AG08396 (cell line): ENCODE results near the gene PDSS2.
"Not testable (repeated sequence)": the region's sequence is repeated elsewhere in the genome, so short reads cannot be mapped to it uniquely, and the experiment has no call there.

ENCODE experiments used
- DNase-seq: peaks from one replicate; pipeline ENCODE4 v3.0.0; 2012; ENCODE audit warnings: low spot score, mixed read lengths

The PDSS2 gene

DNA sequence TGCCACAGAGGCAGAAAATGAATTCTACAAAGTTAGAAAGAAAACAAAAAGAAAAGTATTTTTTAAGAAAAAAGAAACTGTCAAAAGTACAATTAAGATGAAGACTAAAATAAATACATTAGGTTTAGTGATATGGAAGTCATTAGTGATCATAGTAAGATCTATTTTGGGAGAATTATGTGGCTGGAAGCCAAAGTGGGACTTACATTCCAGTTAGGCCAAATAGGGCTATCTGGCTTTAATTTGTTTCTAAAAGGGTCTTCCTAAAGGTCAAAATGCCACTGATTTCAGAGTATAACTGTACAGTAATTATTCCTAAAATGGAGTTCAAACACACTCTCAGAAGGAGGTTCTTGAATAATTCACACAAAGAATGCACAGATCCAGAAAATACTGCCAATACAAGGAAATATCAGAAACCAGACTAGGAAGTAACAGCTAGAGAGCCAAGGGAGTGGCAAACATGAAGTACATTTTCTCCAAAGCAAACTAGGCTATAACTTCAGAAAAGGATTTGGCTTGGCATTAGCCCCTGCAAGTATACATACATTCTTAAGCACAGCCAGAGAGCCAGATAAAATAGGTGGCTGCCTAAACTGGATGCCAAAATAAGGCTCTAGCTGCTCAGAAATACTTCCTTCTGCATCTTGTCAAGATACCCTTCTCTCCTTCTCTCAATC, 45.3 kb downstream of the PDSS2 start:
- DNase-seq, result no peak

DNA sequence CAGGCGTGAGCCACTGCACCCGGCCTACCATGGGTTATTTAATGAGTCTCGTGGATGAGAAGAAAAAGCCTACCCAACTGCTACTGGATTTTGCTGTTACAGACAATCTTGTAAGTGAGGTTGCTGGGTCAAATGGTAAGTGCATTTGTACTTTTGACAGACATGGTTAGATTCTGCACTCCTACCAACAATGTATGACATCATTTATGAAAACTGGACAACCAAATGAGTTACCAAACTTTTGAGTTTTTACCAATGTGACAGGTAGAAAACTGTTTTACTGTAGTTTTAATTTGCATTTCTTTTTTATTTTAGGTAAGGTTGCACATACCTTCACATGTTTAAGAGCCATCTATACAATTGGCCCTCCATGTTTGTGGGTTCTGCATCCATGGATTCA, 48.2 kb downstream of the PDSS2 start:
- DNase-seq, result no peak

DNA sequence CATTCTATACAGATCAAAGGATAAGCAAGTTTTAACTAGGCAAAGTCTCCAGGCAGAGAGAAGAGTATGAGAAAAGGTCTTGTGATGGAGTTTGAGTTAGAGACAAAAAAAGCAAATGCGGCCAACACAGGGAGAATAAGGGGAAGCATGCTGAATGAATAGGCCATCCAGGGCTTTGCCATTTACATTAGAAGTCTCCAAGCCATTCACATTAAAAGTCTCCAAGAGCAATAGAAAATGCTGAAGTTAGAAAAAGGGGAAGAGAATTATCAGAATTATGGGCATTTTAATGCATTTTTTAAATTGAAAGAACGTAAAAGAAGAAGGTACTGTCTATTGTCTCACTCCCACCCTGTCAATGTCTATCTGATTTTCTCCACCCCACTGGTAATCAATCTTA, 49.4 kb downstream of the PDSS2 start:
- DNase-seq, result no peak

DNA sequence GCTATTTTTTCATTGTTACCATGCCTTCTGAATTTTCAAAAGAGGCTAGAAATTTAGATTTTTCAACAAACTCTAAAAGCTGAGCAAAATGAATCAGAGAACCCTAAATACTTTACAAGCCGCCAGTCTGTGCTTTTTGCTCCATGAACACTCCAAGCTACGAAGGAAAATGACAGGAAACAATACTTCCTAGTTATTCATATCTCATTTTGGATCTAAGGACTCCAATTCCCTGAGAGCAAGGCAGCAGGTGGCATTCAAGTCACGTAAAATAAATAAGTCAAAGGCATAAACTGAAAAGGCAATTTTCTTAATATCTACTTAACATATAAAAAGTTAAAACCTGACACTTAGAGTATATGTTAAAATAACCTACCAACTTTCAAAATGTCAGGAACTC, 50.6 kb downstream of the PDSS2 start:
- no peak for DNase-seq

DNA sequence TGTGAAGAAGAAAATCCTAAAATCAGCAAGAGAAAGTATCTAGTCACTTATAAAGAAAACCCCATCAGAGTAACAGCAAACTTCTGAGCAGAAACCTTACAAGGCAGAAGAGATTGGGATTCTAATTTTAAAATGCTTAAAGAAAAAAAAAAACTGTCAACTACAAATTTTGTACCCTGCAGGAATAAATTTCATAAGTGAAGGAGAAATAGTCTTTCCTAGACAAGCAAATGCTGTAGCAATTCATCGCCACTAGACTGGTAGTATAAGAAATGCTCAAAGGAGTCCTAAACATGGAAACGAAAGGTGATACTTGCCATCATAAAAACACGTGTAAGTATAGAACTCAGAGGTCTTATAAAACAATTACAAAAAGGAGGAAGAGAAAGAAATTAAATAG, 54.4 kb downstream of the PDSS2 start:
- DNase-seq, result no peak

DNA sequence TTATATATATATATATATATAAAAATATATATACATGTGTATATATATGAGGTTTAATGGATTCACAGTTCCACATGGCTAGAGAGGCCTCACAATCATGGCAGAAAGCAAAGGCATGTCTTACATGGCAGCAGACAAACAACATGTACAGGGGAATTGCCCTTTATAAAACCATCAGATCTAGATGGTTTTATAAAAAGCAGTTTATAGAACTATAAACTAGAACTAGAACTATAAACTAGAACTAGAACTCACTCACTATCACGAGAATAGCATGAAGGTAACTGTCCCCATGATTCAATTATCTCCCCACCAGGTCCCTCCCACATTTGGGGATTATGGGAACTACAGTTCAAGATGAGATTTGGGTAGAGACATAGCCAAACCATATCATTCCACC, 56.8 kb downstream of the PDSS2 start:
- DNase-seq, result no peak

DNA sequence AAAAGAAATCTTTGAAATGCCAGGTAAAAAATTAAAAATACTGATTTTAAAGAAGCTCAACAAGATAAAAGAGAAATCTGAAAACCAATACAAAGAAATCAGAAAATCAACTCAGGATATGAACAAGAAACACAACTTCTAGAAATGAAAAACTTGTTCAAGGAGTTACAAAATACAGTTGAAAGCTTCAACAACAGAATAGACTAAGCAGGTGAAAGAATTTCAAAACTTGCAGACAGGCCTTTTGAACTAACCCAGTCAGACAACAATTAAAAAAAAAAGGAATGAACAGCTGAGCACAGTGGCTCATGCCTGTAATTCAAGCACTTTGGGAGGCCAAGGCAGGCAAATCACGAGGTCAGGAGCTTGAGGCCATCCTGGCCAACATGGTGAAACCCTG, 57.8 kb downstream of the PDSS2 start:
- DNase-seq, result no peak

DNA sequence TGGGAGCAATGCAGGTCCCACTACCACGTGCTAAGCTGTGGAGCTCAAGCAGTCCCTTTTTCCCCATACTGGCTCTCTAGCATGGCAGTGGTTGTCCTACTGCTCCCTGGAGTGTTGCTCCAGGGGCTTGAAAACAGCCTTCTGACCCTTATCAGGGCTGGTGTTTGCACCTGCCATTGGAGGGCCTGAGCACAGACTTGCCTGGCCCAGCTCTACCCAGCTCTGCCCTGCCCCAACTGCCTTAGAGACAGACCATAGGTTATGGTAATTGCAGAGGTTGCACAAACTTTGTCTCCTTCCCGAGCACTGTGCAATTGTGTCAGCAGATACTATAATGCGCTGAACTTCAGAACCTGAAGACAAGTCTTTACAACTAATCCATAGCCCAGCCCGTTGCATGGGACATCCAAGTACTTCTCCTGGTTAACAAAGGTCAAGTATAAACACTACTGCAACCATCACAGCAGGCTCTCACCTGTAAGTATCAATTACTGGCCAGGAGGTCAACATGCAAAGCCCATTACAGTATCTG, 58.7 kb downstream of the PDSS2 start:
- DNase-seq, result no peak

DNA sequence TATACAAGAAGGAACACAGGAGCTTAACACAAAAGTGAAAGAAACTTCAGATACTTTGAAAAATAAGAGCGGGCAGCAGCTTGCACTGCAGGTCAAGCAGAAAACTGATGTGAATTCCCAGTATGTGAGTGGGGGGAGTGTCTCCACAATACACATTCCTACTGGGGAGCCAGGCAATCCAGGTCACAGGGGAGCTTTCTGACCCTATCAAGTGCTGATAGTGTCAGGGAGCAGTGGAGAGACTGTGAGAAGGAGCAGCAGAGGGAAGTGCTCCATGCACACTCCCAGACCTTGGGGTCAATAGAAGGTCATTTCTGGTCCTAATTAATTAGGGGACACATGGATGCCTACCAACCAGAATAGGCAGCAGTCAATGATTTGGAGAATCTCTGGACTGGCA, 59.4 kb downstream of the PDSS2 start:
- no peak for DNase-seq

DNA sequence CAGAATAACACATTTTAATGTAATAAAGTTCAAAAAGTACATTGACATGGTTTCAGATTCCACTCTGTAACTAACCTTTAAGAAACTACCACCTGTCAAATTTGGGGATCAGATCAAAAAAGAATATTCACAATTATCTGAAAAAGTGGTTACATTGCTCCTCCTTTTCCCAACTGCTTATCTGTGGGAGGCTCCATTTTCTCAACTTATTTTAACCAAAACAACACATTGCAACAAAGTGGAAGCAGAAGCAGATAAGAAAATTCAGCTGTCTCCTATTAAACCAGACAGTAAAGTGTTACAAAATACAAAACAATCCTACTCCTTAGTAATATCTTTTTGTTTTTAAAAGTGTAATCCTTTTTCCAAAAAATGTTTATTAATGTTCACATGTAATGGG, 61.4 kb downstream of the PDSS2 start:
- no peak for DNase-seq

DNA sequence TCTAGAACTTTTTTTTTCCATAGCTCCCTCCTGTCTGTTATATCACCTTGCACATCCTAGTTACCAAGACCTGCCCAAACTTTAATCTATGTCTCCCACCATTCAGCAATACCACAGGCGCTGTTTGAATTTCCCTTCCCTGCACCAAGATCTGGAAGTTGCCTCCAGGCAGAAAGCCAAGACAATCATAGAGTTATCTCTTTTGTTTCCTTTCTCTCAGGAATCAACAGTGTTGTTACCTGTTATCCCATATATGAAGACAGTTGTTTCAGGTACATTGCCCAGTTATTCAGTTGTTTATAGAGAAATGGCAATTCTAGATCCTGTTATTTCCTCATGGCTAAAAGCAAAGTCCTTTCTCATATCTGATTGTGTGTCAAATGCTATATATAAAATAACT, 63.2 kb downstream of the PDSS2 start:
- DNase-seq, result no peak

DNA sequence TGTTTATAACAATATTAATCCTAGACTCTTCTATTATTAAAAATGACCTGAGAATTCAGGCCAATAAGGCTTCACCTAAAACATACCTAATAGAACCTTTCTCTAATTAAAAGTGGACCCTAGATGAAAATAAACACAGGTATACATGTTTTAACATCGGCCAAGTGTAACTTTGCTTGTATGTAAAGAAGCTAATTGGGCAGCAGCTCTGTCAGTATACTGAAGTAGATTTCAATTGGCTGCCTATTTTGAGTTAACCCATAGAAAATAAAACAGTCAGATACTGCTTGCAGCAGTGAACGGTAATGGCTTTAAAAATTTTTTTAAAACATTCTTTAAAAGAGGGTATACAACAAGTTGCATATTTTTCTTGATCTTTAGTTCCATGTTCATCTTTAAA, 67.3 kb downstream of the PDSS2 start:
- no peak for DNase-seq

DNA sequence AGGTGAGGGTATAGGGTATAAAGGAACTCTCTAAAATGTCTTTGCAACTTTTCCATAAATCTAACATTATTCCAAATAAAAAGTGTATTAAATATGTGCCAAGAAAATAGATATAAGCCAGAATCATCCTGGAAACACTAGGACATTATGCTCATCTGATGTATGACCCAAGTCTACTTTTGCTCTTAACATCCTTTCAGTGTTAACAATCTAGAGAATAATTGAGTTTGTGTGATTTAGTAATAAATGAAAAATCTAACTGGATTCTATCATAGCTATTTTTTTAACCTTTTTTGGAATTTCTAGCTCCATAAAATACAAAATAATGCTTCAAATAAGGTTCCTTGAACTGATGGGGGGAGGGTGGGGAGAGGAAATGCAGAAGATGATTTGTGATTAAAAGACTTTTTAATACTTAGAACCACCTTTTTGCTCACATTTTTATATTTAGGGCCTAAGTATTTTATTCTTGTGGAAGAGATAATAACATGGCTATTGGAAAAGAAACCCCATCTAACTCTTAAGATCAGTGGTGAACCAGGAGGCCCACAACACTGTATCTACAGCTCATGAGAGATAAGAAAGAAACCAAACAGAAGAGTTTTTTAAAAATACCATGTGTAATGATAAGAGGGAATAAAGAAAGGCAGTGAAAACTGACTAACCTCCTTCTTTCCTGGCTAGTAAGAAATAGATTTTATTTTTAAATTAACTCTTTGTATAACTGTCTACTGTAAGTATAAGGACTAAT, 68.5 kb downstream of the PDSS2 start:
- no peak for DNase-seq

DNA sequence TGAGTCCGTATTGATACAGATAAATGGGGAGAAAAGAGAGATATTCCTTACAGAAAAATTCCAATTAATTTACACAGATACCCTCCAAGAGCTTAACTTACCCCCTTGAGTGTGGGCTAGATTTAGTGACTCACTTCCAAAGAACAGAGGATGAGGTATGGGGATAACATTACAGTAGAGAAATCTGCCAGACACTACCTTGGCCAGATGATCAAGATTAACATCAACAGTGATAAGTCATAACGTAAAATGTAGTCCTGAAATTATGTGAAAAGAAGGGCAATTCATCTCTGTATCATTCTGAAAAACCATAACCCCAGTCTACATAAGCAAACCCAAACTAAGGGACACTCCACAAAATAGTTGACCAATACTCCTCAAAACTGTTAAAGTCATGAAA, 69.3 kb downstream of the PDSS2 start:
- no peak for DNase-seq

DNA sequence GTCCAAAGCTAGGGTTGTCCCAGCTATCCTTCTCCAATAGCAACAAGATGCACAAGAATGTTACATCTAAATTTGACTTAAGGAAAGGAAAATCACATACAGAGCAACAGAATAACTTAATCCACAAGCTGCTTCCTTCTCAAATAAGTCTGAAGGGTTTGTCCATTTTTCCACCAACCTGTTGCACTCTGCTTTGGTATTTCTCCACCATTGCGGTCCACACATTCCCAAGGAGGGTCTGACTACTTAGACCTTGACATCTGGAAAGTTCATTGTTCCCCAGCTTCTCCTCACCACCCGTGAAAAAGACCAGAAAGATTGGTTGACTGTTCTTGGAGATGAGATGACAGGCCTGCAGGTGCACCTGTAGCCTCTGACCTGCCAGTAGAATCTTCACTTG, 72.5 kb downstream of the PDSS2 start:
- DNase-seq, result no peak

DNA sequence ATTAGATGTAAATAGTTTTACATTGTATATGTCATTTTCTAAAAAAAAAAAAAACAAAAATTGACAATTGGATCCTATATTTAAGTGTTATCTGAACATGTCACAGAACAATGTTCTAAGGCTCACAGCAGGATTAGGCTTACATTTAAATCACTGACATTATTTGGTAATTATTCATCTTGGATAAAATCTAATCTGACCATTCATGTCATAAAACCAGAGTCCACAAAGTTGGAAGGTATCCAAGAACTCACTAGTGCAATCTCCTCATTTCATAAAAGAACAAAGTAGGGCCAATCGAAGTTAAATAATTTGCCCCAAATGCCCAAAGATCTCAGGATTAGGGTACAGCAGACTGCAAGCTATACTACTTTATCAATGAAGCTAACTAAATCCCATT, 73.0 kb downstream of the PDSS2 start:
- no peak for DNase-seq

DNA sequence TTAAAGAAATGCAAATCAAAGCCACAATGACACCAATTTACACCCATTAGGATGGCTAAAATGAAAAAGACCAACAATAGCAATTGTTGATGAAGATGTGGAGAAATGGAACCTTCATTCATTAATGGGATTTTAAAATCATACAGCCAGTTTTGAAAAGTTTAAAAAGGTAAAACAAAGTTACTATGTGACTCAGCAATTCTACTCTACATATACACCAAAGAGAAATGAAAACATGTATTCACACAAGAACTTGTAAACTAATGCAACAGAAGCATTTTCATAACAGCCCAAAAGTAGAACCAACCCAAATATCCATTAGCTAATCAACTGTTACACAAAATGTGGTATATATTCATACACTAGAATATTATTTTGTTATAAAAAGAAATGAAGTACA, 75.7 kb downstream of the PDSS2 start:
- DNase-seq, result no peak

DNA sequence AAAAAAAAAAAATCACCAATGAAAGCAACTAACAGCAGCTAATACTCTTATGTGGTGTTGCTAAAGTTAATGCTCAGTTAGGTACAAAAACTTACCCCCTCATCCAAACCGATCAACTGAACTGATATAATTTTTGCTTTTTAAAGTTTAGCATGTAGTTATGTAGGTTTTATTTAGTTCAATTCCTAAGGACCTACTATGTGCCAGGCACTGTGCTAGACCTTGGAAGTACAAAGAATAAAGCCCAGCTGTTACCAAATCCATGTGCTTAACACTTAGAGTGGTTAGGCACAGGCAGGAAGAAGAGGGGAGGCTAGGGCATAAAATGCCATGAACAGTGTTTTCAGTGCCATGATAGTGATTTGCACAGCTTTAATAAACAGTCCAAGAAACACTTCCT, 85.1 kb downstream of the PDSS2 start:
- DNase-seq, result no peak

DNA sequence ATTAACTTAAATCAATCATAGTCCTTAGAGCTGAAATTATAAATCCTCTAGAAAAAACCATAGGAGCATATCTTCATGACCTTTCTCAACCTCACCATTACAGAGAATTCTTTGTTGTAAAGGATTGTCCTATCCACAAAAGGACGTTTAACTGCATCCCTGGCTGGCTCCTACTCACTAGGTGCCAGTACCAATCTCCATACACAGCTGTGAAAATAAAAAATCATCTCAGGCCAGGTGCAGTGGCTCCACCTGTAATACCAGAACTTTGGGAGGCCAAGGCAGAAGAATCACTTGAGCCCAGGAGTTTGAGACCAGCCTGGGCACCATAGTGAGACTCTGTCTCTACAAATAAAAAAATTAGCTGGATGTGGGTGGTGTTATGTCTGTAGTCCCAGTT, 89.9 kb downstream of the PDSS2 start:
- no peak for DNase-seq

DNA sequence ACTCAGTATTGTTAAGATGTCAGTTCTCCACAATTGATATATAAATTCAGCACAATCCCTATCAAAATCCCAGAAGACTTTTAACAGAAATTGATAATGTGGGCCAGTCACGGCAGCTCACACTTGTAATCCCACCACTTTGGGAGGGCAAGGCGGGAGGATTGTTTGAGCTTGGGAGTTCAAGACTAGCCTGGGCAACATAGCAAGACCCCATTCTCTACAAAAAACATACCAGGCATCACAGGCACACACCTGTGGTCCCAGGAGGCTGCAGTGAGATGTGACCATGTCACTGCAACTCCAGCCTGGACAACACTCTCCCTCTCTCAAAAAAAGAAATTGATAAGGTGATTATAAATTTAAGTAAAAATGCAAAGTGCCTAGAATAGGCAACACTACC, 90.9 kb downstream of the PDSS2 start:
- DNase-seq, result no peak

DNA sequence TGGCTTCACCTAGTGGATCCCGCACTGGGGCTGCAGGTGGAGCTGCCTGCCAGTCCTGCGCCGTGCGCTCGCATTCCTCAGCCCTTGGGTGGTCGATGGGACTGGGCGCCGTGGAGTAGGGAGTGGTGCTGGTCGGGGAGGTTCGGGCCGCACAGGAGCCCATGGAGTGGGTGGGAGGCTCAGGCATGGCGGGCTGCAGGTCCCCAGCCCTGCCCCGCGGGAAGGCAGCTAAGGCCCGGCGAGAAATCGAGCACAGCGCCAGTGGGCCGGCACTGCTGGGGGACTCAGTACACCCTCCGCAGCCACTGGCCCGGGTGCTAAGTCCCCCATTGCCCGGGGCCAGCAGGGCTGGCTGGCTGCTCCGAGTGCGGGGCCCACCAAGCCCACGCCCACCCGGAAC, 95.2 kb downstream of the PDSS2 start:
- DNase-seq, result not testable (repeated sequence)

DNA sequence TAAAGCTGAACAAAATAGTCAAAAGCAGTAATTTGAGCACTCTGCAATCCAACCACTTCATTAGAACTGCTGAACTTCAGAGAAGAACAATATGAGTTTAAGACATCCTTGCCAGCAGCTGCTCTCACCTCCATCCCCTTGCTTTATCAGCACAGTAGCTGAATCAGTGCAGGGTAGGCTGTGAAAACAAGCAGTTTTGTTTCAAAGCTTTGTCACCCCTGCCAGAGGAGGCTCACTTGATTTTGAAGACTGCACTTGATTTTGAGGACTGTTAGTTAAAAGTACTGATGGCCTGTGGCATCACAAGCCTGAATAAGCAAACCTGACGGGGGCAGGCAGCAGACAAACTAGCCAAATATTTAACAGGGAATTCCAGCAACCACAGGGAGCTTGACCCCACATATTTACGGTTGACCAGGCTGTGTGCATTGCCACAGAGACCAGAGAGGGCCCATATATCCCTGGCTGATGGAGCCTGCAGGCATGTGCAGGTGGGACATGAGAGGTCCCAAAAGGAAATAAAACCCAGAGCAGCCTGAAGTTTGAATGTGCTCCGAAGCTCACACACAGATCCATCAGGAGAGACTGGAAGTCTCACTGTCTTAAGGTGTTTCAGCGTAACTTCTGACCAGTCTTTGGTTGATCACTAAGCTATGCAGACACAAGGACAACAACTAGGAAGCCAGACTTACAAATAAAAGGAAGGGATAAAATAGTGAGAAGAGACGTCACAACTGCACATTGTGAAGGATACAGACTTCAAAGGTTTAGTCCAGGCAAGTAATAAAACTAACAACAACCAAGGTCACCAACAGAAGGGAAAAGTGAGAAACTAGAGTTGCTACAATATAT, 97.4 kb downstream of the PDSS2 start:
- DNase-seq, result peak; percentile 82

DNA sequence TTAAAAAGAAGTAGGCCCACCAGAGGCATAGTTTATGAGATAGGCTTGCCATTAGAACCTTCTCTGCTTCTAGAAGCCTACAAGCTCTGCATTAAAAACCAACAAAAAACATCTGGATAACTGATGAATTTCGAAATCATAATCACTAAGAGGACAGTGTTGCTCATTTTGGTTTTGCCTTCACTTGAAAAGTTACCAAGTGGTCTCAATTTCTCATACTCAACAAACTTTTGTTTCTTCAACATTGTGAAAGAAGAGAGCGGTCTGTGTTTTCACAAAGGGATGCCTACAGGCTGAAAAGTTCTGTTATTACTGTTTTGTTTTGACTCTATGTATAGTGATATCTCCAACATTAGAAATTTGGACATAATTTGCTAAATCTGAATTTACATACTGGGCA, 98.9 kb downstream of the PDSS2 start:
- no peak for DNase-seq
